Stimulated activated CD4-positive, alpha-beta T cell treated with anti-CD3 and anti-CD28 coated beads, Interleukin-4, amount 100 ng/mL, for 24 hours (primary cell): ENCODE results near the gene TRIM54.
A peak's percentile ranks its signal among the peaks of the same experiment; 100 is the strongest.

Experiments
- DNase-seq: peaks from one replicate; pipeline ENCODE4 v3.0.0-alpha.2; 2020

The TRIM54 gene, protein sequence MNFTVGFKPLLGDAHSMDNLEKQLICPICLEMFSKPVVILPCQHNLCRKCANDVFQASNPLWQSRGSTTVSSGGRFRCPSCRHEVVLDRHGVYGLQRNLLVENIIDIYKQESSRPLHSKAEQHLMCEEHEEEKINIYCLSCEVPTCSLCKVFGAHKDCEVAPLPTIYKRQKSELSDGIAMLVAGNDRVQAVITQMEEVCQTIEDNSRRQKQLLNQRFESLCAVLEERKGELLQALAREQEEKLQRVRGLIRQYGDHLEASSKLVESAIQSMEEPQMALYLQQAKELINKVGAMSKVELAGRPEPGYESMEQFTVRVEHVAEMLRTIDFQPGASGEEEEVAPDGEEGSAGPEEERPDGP

DNA sequence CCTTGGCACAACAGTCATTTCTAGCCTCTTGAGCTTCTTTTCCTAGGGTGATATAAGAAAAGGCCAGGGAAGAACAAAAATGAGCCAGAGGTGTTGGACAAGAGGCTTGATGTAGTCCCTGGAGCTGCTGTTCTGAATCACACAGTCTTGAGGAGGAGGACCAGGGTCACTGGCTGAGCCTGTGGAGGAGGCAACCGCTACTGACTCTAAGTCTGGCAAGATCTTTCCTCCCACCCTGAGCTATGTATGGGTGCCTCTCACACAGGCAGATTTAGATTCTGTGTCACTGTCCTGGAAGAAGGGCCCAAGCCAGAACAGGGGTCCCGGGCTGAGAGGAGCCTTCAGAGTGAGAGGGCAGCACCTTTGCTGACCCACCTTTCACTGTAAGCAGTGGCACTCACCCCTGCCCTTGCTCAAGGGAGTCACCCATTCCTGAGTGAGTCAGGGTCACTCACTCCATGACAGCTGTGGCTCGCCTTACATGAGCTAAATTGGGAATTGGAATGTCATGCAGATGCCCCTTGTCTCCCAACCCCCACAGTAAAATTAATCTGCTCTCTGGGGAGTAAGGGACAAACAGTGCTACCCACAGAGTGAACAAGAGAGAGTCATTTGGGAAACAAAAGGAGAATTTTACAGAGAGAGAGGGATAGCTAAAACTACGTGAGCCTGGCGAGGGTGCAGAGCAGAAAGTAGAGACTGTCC lies at the start of gene TRIM54:
TSS of gene TRIM54 (plus strand) at position 575 of the 705 bp plus-strand sequence. CDS start 303 bp downstream, outside the sequence.
- DNase-seq = no peak

DNA sequence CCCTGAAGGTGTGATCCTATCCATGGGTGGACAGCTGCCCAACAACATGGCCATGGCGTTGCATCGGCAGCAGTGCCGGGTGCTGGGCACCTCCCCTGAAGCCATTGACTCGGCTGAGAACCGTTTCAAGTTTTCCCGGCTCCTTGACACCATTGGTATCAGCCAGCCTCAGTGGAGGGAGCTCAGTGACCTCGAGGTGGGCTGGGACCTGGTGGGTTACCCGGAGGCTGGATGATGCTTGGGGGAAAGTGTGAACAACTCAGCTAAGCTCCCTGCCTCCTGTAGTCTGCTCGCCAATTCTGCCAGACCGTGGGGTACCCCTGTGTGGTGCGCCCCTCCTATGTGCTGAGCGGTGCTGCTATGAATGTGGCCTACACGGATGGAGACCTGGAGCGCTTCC lies 48.9 kb upstream of the TRIM54 start:
- DNase-seq = no peak

DNA sequence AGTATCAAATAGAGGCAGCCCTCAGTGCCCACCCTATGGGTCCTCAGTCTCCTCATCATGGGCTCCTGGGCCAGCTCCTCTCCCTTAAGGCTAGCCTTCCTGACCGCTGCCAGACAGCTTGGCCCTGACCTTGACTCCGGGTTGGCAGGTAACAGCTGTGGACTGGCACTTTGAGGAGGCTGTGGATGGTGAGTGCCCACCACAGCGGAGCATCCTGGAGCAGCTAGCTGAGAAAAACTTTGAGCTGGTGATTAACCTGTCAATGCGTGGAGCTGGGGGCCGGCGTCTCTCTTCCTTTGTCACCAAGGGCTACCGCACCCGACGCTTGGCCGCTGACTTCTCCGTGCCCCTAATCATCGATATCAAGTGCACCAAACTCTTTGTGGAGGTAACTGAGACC lies 46.1 kb upstream of the TRIM54 start:
- DNase-seq = no peak

DNA sequence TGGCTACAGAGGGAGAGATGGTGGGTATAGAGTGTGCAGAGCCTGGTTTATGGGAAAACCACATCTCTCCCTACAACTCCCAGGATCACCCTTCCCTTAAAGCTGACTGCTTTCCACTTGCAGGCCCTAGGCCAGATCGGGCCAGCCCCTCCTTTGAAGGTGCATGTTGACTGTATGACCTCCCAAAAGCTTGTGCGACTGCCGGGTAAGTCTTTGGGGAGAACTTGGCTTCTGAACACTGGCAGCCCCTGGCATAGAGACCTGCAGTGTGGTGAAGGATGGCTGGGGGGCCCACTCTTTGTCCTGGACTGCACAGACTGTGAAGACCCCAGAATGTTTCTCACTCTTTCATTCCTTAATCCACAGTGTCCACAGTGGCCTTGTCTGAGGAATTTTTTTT lies 45.6 kb upstream of the TRIM54 start:
- no peak for DNase-seq

DNA sequence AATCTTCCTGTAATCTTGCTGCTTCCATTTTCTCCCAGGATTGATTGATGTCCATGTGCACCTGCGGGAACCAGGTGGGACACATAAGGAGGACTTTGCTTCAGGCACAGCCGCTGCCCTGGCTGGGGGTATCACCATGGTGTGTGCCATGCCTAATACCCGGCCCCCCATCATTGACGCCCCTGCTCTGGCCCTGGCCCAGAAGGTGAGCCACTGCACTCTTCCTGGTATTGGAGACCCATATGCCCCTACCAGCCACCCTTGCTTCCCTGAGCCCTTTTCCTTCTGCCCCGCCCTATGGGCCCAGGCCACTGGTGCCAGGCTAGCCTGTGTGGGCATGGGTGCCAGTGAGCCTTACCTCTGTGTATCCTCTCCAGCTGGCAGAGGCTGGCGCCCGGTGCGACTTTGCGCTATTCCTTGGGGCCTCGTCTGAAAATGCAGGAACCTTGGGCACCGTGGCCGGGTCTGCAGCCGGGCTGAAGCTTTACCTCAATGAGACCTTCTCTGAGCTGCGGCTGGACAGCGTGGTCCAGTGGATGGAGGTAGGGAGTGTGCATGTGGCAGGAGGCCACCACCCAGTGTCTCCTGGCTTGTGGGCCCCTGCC lies 44.8 kb upstream of the TRIM54 start:
- DNase-seq = no peak

DNA sequence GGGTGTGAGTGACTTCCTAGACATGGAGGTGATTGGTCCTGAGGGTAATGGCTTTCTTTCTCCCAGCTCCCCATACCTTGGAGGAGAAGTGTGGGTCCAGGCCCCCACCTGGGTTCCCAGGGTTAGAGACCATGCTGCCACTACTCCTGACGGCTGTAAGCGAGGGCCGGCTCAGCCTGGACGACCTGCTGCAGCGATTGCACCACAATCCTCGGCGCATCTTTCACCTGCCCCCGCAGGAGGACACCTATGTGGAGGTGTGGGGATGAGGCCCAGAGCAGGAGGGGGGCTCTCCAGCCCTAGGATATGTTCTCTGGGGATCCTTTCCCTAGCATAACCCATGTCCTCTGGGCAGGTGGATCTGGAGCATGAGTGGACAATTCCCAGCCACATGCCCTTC lies 43.3 kb upstream of the TRIM54 start:
- no peak for DNase-seq

DNA sequence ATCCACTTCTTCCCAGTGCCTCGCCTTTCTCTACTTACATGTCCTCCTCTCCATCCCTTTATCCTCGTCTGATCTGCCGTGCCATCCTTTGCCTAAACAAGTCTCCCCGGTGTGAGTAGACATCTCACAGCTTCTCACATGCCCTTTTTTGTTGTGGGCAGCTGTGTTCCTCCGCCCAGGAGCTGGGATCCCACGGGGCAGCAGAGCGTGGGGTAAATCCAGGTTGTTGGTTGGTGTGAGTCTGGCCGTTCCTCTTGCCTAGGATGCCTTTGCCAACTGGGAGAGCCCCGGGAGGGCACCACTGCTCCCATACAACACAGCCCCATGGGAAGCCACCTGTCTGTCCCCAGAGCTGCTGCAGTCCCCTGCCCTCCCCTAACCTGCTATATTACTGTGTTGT lies 41.8 kb upstream of the TRIM54 start:
- DNase-seq = no peak

DNA sequence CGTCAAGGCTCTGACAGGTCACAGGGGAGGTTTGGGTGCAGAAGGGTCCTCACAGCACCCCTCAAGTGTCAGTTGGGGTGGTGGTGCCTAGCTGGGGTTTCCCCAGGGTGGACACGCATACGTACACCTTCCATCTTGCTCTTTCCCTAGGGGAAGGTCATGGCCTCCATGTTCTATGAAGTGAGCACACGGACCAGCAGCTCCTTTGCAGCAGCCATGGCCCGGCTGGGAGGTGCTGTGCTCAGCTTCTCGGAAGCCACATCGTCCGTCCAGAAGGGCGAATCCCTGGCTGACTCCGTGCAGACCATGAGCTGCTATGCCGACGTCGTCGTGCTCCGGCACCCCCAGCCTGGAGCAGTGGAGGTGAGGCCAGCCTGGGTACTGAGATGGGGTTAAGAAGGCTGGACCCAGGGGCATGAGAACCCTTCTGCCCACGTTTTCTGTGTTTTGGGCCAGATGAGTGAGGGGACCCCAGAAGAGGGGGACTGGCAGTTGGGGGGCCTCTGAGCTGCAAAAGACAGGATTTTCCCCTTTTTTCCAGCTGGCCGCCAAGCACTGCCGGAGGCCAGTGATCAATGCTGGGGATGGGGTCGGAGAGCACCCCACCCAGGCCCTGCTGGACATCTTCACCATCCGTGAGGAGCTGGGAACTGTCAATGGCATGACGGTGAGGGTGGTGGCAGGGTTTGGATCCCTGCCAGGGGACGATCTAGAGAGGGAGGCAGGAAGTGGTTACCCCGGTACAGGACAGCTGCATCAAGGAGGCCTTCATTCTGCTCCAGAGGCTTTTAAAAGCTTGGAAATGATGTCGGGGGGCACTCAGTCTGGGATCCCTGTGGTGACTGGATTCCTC lies 40.2 kb upstream of the TRIM54 start:
- DNase-seq = no peak

DNA sequence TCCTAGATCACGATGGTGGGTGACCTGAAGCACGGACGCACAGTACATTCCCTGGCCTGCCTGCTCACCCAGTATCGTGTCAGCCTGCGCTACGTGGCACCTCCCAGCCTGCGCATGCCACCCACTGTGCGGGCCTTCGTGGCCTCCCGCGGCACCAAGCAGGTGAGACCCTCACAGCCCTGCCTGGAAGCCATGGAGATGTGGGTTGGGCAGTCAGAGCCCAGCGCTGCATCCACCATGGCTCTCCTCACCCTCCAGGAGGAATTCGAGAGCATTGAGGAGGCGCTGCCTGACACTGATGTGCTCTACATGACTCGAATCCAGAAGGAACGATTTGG lies 39.6 kb upstream of the TRIM54 start:
- no peak for DNase-seq

DNA sequence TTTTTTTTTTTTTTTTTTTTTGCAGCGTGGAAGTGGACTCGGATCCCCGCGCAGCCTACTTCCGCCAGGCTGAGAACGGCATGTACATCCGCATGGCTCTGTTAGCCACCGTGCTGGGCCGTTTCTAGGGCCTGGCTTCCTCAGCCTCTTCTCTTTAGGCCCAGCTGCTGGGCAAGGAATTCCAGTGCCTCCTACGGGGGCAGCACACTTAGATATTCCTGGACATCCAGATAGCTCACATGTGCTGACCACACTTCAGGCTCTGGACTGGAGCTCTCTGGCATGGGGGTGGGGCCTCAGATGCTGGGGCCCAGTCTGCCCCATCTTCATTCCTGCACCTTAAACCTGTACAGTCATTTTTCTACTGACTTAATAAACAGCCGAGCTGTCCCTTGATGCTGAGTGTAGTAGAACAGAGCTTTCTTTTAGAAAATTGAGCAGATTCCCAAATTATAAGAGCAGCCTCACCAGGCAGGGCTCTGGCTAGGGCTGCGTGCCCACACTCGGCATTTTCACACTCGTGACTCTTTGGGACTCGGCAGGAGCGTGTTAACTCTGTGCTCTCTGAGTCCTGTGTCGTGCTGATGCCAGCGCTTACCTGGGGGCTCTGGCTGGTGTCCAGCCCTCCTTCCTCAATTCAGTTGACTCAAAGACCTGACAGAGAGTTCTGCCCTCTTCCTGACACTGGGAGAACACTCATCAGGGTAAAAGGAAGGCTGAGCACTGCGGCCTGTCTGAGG lies 38.7 kb upstream of the TRIM54 start:
- DNase-seq = no peak

DNA sequence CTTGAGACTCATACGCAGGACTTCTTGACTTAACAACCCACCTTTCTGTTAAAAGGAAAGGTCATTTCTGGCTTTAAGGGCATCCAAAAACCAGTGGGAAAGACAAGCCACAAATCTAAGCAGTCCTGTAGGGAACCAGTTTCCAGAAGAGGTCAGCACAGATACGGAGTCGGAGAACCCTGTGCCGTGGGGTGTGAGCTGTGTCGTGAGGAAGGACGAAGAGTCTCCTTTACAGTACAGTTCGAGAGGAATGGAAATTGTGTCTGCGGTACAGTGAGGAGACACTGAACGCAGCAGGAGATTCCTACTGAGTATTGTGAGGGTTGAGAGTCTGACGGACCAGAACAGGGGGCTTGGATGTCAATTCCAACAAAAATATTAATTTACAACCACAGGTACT lies 37.1 kb upstream of the TRIM54 start:
- no peak for DNase-seq

DNA sequence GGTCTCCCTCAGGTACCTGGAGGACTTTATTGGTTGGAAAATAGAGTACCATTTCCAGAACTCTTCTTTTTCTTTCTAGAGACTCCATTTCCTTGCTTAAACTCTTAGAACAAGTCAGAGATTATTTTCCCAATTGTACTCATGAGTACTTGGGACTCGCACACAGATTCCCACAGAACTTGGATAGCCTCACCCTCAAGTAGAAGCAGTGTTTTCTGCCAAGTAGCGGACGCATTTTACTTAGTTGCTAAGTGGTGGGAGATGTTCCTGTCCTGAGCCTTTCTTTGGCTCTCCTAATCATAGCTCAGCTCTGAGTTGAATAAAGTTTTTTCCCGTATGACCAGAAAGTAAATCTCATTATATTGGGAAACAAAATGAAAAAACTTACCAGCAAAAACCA lies 36.6 kb upstream of the TRIM54 start:
- no peak for DNase-seq

DNA sequence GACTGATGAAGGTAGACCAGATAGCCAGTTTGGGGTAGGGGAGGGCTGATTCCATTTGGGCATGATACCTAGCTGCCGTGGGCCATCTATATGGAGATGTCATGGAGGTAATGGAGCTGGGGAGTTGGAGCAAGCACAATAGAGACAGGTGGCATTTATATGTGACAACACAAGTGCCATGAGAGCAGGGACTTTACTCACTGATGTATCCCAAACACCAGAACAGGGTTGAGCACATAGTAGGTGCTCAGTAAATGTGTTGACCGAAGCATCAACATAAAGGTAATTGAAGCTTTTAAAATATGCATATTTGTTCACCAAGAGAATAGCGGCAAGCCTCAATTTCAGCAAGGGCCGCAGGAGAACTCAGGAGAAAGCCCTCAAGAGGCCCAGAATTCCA lies 34.3 kb upstream of the TRIM54 start:
- DNase-seq = no peak

DNA sequence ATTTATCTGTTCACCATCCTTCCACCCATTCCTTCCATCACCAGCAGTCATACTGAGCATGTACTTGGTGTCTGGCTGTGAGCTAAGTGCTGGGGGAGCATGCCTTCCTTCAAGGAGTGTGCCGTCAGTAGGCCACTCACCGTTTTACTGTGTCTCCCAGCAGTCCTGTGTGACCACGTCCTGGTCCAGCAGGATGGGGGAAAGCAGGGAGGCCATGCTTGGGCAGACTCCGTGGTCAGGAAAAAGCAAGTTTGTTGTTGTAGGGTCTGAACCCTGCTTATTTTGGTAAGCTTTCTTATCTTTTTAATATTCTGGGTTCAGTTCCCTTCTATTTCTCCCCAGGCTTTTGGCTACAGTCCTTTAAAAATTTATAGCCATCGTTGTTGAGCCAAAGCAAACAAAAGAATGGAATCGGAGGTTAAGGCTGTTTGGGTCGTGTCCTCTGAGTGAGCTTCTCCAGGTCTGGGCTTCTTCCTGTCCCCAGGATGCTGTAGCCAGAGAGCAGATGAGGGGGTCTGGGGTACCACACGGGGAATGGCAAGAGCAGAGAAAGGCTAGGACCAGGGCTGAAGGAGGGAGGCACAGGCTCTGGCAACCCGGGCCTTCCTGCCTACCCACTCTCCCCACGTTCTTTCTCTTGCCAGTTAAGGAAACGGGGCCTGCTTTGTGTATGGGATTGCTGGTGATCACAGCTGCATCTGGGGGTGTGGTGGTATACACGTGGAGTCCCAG lies 32.9 kb upstream of the TRIM54 start:
- no peak for DNase-seq

DNA sequence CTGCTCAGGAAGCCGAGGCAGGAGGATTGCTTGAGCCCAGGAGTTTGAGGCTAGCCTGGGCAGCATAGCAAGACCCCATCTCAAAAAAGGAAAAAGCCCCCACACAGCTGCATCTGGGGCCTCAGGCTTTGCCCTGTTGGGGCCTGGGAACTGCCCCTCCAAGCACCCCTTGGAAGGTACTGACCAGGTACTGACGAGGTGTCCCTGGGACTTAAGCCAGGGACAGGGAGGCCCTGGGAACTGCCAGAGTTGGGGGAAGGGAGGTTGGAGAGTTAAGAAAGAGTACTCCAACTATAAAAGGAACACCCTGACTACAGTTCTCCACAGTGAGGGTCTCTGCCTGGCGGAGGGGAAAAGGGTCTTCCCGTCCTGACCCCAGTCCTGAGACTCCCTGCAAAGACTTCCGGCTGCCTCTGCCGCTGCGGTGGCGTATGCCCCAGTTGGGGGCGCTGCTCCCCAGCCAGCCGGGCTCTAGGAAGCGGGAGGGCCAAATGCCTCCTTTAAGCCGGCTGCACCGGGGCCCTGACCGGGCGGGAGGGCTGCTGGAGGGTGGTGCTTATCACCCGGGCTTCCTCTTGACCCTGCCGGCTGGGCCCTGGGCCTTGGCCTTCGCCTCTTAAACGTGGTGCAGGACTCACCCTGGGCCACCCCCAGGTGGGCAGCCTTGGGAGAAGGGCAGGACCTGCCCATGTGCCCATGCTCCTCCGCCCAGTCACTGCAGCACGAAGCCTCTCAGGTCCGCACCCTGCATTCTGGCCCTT lies 32.2 kb upstream of the TRIM54 start:
- DNase-seq = peak; percentile 56

DNA sequence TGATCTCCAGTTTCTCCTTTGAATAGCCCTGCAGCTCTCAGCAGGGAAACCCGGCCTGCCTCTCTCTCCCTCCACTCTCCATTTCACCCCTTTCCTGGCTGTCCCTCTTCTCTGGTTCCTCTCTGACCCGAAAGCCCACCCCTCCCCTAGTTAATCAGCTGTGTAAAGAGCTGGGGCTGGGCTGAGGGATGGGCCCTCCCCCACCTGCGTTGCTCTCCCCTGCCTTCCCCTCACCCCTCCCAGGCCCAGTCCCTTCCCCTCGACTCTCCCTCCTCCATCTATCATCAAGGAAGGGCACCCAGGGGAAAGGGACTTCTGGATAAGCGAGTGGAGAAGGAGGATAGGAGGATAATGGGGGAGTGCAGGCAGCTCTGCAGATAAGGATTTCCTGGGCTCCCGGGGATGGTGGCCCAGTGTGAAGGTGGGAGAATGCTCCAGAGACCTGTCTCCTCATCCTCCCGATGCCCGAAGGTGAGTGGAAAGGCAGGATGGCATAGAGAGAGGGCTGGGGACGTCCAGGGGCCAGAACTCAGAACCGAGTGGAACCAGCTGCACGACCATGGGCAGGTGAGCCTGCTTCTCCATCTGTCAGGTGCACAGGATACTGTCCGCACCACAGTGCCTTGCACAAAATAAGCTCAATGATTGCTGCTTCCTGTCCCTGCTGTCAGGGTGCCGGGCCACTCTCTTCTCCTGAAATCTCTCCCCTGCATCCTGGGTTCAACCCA lies 31.4 kb upstream of the TRIM54 start:
- no peak for DNase-seq

DNA sequence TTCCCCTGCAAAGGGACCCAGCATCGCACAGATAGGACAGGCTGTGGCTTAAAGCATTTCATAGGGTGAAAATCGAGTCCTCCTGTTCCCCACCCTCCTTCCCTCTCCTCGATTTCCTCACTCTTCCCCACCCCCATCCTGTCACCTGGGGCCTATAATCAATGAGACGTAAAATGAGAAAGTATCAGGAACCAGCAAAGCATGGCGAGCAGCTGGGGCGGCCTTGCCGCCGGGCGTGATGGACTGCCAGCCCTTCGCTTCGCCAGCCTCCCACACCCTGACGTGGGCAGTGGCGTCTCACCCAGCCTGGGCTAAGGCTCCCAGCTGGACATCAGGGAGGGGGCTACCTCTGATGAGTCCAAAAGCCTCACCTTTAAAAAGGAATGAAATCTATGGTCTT lies 30.5 kb upstream of the TRIM54 start:
- DNase-seq = no peak

DNA sequence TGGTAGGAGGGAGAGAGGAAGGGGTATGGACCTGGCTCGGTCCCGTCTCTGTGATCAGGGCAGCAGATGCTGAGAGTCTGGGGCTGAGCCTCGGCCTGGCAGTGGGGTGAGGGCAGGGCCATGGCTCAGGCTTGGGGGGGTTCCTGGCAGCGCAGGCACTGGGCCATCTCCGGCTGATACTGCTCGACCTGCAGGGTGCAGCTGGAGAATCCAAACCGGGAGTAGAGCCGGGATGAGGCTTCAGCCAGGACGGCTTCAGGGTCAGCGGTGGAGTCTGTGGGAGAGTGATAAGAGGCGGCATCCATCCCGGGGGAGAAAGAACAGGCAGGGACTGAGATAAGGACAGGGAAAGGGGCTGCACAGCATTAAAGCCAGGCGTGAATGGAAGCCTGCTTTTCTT lies 27.0 kb upstream of the TRIM54 start:
- DNase-seq = no peak

DNA sequence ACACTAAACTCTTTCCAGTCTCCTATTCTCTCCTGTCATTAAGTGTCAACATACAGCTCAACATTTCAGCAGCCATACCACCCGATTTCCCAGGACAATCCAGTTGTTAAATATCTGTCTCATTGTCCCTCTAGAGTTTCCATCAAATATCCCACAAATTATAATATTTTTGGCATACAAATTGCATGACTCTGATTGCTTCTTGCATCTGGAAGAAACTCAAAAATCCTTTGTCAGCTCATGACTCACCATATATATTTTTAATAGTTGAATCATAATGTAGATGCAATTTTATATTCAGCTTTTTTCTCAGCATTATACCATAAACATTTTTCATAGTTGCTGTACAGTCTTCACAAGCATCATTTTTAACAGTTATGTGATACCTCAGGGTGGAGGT lies 26.6 kb upstream of the TRIM54 start:
- no peak for DNase-seq

DNA sequence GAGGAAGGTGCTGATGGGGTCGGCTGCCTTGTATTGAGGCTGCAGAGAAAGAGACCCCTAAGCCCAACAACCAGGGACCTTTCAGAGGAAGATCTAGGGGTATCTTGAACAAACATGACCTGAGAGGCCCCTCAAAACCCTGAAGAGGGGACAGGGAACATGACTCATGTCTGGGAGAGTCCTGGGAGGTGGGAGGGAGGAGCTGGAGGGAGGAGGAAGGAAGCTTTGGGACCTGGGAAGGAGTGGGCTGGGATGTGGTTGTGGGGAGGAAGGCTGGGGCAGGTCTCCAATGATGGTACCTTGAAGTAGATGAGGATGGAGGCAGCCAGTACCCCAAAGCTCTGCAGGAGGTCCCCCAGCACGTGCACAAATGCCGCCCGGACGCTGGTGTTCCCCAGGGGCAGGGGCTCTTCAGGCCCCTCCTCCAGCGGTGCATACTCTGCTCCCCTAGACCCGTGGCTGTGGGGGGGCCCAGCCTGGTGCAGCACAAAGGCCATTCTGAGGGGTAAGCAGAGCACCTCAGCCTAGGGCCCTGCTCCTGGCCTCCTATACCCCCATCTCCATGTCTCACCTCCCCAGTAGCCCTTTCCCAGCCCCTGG lies 25.3 kb upstream of the TRIM54 start:
- DNase-seq = no peak
